DMS 273 (cell line): Measurements from ENCODE around the gene MICAL1.
"Not testable (repeated sequence)": the region's sequence is repeated elsewhere in the genome, so short reads cannot be mapped to it uniquely, and the experiment has no call there.

Experiments used
- DNase-seq: peaks from one replicate; lab custom pipeline; 2025; ENCODE audit not compliant: unreplicated experiment; lab: John Stamatoyannopoulos, UW

Gene MICAL1

DNA sequence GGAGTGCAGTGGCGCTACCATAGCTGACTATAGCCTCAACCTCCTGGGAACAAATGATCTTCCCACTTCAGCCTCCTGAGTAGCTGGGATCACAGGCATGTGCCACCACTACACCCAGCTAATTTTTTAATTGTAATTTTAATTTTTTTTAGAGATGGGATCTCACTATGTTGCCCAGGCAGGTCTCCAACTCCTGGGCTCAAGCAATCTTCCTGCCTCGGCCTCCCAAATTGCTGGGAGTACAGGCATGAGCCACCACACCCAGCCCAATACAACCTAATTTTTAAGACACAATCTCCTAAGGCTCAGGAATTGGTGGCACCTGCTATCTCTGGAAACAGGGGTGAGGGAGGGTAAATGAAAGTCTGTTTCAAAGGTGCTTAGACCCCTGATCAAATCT, 21.6 kb upstream of the MICAL1 start:
- DNase-seq: no peak

DNA sequence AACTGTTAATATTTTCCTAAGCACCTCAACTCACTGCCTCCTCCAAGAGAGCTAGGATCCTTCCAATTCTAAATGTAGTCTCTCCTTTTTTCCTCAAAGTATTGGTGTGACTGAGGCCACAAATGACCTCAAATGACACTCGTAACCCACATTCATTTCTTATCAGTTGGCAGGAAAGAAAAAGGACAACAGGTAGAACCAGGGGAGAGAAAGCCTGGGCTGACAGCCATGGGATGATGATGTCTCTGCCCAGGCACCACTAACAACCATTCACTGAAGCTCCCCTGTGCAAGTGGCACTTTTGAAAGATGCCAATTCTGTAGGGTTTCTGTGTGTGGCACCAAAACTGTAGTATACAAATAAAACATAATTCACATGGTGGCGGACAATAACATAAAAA, 20.1 kb upstream of the MICAL1 start:
- DNase-seq: no peak

DNA sequence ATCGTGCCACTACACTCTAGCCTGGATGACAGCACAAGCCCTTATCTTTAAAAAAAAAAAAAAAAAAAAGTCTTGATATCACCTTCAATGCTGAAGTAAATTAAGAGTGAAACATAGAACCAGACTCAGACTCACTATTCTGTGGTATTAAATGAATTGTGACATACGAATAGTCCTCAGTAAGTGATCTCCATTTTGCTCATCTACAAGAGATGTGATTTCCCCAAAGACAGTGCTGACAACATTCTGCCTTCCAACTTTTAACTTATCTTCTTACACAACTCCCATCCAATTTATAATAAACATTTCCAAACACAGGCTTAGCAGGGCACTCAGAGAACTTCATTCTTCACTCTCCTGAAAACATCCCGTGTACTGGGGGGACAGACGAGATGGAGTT, 19.4 kb upstream of the MICAL1 start:
- no peak for DNase-seq

DNA sequence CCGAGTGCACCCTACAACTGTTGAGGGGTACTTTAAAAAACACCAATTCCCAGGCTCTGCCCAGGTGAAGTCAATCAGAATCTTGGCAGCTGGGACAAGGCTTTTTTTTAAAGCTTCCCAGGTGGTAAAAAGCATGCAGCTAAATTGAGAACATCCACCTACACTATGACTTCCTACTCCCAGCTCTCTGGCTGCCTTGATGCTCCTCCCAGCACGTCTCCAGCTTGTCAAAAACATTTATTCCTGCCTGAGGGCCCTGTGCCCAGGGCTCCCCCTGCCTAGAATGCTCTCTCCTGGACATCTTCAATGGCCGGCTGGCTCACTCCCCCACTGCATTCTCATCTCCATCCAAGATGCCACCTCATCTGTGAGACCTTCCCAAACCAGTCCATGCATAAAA, 17.5 kb upstream of the MICAL1 start:
- no peak for DNase-seq

DNA sequence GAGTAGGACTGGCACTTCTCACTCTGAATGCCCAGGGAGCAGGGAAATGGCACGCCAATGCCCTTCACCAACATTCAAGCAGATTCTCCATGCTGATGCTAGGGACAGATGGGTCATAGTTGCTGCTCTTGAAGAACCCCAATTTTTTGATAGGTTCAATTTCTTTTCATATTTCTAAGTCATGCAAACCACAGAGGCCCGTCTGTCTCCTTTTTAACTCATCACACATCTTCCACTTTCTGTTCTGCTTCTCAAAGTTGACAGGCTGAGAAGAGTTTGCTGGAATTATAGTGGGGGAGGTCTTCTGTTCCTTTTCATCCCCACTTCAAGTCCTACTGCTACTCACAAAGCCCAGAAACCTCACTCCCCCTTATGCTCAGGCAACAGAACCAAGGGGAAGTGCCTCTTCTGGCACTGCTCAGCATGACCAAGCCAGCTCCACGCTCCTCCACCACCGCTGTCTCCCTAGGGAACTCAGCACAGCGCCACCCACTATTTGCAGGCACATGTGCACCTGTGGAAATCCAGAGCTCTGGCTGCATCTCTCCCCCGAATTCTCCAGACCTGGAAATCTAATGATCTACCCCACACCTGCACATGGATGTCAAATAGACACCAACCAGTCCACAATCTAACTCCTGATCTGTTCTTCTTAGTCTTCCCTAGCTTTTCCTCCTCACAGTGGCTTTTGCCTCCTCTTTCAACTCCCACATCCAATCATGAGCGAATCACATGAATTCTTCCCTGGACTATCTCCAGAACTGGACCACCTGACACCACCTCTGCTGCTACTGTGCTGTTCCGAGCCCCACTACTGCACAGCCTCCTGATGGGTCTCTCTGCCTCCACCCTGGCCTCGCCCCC, 16.8 kb upstream of the MICAL1 start:
- DNase-seq: no peak

DNA sequence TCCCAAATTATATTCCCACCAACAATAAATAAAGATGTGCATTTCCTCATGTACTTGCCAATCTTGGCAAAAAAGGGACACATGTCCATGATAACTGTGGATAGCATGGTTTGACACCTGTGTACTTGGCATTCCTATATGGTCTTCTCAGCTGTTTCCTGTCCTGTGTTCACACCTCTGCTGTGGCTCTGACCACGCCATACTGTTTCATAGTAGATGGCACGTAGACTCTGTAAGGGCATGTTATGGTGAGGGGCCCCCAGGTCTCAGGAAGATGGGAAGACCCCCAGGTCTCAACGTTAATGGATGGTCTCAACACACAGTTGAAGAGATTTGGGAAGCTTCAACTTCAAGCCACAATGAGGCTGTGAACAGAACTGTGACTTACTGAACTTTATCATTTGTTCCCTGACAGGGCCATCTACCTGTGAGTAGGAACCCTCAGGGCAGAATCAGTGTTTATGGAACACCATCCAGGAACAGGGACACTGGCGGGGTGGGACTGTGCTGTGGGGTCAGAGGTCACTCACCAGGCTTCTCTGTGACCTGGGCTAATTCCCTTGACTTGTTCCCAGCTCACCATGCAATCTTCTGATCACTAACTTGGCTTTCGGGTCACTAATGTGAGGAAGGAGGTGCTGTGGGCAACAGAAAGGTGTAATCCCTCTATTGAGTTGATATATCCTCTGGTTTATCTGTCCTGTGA, 15.7 kb upstream of the MICAL1 start:
- no peak for DNase-seq

DNA sequence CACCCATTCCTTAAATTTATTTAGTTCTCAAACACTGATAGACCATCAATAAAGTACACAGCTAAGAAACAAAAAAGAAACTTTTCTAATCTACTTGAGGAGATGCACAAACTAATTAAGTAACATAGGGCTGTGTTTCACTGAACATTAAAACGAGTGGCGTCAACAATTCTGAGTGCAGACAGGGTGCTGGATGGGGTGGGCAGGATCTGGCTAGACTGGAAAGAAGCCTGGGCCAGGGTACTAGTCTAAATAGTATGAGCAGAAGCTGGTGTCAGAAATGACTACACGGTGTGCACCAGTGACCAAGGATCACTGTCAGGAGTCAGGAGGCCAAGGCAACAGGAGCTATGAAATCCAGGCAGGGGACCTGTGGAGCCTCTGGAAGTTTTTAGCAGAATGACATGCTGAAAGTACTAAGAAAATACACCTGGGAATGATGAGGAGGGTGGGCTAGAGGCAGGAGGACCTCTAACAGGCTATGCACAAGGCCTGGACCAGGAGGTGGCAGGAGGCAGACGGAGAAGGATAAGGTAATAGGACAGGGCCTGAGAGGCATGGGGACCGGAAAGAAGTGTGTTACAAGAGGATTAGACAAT, 14.1 kb upstream of the MICAL1 start:
- DNase-seq: no peak

DNA sequence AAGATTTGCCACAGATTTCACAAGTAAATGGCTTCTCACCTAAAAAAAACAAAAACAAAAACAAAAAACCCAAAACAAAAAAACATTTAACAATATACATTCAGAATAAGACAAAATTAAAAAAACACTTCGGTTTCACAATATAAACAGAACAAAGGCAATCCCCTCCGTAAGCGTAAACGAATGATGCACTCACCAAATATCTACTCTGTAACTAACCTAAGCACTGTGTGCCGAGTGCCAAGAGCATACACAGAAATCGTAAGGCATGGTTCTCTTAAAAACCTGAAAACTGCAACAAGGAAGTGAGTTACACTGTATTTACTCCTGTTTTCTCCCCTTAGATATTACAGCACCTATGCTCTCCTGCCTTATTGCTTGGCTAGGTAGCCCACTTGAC, 12.1 kb upstream of the MICAL1 start:
- DNase-seq: no peak

DNA sequence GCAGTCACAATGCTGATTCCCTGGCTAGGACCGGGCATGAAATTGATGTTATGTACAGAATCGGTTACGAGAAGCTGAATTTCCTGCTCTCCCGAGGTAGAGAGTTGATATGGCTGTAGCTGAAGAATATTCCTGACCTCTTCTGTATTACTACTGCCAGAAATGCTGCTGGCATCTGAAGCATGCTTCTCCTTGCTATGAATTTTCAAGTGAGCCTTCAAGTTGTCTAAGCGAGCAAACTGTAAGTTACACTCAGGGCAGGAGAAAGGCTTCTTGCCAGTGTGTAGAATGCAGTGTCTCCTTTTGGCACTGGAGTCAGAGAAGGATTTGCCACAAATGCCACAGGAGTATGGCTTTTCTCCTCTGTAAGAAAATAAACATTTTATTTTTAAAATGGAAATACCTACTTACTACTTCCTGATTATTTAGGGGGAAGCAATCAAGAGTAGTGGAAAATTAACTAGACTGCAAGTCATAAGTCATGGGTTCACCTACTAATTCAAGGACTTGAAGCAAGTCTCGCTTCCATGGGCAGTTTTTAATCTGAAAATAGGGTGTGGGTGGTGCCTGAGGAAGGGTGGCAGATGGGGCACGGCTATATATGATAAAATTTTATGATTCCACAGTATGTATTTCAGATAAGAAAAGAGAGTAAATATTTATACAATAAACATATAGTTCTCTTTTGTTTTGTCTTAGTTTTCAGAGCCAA, 10.8 kb upstream of the MICAL1 start:
- no peak for DNase-seq

DNA sequence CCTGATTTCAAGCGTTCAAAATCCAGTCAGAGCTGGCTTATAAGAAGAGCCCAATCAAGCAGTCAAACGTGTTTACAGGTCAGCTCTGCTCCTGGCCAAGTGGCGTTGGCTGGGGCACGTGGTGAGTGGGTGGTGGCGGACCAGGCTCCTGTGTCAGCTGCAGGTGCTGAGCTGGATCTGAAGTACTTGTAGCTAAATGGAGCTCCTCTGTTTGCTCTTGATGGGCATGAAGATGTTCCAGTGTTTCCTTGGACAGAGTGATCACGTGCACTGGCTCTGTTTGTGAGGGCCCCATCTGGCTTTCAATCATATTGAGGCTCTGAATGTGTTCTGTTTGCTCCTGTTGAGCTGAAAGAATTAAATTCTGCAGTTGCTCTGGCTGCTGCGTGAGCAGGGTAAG, 10.2 kb upstream of the MICAL1 start:
- no peak for DNase-seq

DNA sequence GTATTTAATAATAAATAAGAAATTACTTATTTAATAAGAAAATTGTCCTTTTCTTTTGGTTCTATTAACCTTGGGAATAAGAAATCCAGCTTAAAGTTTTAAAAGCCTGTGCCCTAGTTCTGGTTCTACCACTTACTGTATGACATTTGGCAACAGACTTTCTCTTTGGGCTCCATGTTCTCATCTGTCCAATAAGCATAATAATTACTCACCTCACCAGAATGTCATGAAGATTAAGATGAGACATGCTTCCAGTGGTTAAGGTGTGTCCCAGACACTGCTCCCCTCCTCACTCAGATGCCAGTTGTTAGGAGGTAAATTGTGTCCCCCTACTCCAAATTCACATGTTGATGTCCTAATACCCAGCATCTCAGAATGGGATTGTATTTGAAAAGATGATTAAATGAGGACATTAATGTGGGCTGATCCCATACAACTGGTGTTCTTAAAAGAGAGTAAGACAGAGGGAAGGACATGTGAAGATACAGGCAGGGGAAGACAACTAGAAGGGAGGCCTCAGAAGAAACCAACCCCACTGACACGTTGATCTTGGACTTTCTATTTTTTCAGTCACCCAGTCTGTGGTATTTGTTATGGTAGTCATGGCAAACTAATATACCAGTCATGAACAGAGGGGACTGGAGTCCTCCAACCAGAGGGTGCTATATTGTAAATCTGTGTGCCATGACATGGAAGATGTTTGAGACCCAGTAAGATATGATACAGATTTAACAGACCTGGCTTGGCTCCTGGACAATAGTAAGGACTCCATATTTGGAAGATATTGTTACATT, 6.4 kb upstream of the MICAL1 start:
- DNase-seq: no peak

DNA sequence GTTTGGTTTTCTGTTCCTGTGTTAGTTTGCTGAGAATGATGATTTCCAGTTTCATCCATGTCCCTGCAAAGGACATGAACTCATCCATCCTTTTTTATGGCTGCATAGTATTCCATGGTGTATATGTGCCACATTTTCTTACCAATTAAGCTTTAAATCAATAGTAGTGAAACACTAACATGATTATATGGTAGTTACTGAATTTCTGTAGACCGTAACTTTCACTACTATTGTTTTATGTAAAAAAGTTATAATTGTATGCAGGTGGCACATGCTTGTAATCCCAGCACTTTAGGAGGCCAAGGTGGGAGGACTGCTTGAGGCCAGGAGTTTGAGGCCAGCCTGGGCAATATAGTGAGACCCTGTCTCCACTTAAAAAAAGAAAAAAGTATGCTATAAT, 5.6 kb upstream of the MICAL1 start:
- not testable (repeated sequence) for DNase-seq

DNA sequence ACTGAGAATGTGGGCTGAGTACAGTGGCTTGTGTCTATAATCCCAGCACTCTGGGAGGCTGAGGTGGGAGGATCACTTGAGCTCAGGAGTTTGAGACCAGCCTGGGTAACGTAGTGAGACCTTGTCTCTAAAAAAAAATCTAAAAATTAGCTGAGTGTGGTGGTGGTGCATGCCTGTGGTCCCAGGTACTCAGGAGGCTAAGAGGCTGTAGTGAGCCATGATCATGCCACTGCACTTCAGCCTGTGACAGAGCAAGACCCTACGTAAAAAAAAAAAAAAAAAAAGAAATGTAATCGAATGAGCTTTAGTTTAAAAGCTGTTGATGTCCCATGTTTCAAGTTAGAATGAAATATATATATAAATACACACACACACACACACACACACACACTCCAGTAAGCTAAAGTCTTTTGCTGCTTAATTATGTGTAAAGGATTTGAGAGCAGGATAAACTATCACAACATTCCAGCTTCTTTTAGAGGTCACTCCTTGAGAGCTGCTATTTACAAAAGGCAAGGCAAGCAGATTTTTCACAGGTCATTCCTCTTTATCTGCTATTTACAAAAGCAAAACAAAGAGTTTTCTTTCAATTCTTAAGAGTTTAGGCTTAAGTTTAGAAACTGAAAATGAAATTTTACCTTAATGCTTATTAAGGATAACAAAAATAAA, 4.7 kb upstream of the MICAL1 start:
- DNase-seq: no peak

DNA sequence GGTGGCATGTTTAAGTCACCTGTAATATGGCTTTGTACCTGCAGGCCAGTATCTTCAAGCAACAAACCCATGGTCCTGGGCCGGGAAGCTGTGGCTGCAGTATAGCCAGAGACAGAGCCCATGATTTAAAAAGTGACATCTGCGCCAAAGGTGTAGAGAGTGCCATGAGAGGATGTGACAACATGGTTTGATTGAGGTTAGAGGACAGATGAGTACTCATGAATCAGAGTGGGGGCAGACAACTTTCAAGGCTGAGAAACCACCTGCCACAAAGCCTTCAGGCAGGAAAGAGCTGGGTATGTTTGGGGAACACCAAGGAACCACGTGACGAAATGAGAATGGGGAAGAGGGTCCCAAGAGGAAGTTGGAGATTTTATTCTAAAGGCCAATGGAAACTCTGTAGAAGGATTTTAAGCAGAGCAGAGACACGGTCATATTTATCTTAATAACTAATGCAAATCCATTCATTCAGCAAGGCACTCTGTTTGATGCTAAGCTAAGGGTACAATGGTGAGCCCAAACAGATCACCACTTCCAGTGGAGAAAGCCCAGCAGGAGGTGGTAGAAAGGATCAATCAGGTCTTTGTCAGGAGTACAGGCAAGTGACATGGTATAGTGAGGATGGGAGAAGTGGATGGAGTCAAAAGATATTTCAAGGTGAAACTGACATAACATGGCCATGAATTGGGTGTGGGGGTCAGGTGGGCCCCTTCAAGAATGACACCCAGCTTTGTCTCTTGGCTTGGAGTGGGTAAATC, 3.4 kb upstream of the MICAL1 start:
- no peak for DNase-seq

DNA sequence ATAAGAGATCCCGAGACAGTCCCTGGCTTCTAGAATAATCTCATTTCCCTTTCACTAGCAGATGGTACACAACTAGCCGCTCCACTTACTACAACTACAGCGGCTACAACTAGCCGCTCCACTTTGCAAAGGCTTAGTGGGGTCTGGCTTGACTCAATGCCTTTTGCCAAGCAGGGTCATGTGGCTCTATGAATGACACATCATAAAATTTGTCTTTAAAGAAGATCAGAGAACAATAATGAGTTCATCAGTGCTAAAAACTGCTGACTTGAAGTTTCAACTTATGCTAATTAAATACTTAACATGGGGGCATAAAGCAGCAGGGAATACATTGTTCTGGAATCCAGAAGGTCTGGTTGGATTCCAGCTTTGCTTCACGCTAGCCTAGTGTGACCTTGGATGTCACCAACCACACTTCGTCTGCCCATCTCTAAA, 2.0 kb upstream of the MICAL1 start:
- DNase-seq: peak; percentile 40

DNA sequence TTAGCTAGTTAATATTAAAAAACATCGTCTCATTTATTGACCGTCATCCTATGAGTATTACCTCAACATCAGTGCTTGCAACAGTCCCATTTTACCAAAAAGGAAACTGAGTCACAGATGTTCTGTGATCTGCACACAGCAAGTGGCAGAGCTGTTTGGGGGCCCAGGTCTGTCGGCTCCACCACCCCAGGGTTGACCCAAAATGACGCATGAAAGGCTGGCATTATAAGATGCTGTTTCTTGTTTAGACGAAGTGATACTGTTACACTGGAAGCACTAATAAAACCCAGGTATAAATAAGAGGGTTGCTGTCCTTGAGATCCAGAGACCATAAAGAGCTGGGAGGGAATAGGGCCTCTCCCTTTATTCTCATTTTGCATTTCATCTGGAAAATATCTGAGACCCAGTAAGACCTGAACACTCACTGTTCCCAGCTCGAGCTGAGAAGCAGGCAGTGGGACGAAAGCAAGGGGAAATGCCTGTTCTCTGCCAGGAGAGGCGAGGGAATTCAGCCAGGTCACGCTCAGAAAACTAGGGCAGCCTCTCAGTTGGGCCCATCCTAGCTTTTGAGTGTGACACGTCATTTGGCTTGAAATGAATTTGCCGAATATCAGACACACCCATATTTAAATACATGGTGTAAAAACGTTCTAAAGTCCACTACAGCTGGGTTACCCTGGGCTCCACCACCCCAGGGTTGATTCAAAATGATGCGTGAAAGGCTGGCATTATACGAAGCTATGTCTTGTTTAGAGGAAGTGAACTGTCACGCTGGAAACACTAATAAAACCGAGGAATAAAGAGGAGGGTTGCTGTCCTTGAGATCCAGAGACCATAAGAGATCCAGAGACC, 1.4 kb upstream of the MICAL1 start:
- peak; percentile 34 for DNase-seq

DNA sequence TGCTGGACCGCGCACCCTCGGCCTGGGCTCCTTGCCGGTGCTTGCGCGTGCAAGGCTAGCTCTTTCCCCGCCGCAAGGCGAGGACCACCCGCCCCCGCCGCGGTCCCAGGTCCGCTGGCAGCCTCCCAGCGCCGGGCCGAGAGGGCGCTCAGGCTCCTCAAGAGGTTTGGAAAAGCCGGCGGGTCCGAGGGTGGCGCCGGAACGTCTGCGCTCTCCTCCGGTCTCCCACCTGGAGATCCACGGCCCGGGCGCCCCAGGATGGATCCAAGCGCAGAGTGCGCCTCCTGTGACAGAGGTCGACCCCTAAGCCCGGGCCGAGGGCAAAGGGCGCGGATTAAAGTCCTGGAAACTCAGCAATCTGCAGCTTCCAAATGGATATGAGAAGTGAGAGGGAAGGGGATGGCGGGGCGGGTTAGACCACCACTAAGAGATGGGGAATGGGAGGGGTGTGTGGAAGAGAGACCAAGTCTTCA, 575 bp upstream of the MICAL1 start:
- peak; percentile 79 for DNase-seq
